ENCODE data around the gene SAP30BP.

- TF ChIP-seq TAF1 (IDR thresholded peaks at IDR 0.05; ENCODE audit: borderline replicate concordance, low read depth, low read length), result no peak
- TF ChIP-seq POLR2AphosphoS5 (IDR thresholded peaks at IDR 0.05; ENCODE audit: low read length), result no peak
- TF ChIP-seq DPF2 (IDR thresholded peaks at IDR 0.05), result no peak
- TF ChIP-seq EZH2 (IDR thresholded peaks at IDR 0.05; ENCODE audit: borderline replicate concordance, control insufficient read depth, low read depth, low read length), result no peak
- TF ChIP-seq SPI1 (IDR thresholded peaks at IDR 0.05; ENCODE audit: borderline replicate concordance, insufficient read depth, low read depth, low read length), result no peak
- TF ChIP-seq RFX5 (IDR thresholded peaks at IDR 0.05; ENCODE audit: low read depth, low read length), result no peak
- no peak for TF ChIP-seq CEBPB (IDR thresholded peaks at IDR 0.05; ENCODE audit: borderline replicate concordance in 1 of 2, low read depth in 2 of 2, low read length in 2 of 2)
- no peak for TF ChIP-seq ELK1 (IDR thresholded peaks at IDR 0.05; ENCODE audit: low read depth, low read length)
- TF ChIP-seq, protein P1, sequence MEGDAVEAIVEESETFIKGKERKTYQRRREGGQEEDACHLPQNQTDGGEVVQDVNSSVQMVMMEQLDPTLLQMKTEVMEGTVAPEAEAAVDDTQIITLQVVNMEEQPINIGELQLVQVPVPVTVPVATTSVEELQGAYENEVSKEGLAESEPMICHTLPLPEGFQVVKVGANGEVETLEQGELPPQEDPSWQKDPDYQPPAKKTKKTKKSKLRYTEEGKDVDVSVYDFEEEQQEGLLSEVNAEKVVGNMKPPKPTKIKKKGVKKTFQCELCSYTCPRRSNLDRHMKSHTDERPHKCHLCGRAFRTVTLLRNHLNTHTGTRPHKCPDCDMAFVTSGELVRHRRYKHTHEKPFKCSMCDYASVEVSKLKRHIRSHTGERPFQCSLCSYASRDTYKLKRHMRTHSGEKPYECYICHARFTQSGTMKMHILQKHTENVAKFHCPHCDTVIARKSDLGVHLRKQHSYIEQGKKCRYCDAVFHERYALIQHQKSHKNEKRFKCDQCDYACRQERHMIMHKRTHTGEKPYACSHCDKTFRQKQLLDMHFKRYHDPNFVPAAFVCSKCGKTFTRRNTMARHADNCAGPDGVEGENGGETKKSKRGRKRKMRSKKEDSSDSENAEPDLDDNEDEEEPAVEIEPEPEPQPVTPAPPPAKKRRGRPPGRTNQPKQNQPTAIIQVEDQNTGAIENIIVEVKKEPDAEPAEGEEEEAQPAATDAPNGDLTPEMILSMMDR (IDR thresholded peaks at IDR 0.05 in 2 of 3, conservative IDR thresholded peaks at IDR 0.05 in 1 of 3; ENCODE audit: control insufficient read depth in 2 of 3, extremely low read depth in 1 of 3, insufficient read depth in 1 of 3, low read depth in 3 of 3, low read length in 3 of 3), result no peak
- no peak for TF ChIP-seq ZNF384 (IDR thresholded peaks at IDR 0.05; ENCODE audit: borderline replicate concordance, low read depth, low read length)
- TF ChIP-seq, protein P2, sequence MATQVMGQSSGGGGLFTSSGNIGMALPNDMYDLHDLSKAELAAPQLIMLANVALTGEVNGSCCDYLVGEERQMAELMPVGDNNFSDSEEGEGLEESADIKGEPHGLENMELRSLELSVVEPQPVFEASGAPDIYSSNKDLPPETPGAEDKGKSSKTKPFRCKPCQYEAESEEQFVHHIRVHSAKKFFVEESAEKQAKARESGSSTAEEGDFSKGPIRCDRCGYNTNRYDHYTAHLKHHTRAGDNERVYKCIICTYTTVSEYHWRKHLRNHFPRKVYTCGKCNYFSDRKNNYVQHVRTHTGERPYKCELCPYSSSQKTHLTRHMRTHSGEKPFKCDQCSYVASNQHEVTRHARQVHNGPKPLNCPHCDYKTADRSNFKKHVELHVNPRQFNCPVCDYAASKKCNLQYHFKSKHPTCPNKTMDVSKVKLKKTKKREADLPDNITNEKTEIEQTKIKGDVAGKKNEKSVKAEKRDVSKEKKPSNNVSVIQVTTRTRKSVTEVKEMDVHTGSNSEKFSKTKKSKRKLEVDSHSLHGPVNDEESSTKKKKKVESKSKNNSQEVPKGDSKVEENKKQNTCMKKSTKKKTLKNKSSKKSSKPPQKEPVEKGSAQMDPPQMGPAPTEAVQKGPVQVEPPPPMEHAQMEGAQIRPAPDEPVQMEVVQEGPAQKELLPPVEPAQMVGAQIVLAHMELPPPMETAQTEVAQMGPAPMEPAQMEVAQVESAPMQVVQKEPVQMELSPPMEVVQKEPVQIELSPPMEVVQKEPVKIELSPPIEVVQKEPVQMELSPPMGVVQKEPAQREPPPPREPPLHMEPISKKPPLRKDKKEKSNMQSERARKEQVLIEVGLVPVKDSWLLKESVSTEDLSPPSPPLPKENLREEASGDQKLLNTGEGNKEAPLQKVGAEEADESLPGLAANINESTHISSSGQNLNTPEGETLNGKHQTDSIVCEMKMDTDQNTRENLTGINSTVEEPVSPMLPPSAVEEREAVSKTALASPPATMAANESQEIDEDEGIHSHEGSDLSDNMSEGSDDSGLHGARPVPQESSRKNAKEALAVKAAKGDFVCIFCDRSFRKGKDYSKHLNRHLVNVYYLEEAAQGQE (IDR thresholded peaks at IDR 0.05; ENCODE audit: low read depth, low read length), result no peak
Observed at GRCh38 chr17:75642182-75642783, 24.9 kb upstream of the SAP30BP start.
